ENCODE results near the gene SSTR5. TPM values are rescaled to one million over a fixed set of nuclear protein-coding genes. Genes with fewer than 3 reads are reported as not detected.

Gene SSTR5
- total RNA-seq, 3 donors from 2014 or later (not counting 1 experiment from before 2014, with no cell fraction given): not detected

GRCh38 chr16:1108299-1109252 lies 36.0 kb downstream of the SSTR5 start:
- no peaks in the 10 kb centered on the region for H3K27me3 Mint-ChIP-seq (ENCODE audit: low read depth in 2 of 2)
- no peak for ATAC-seq
- intact Hi-C loops (cut with micrococcal nuclease): no loop called here
- Histone ChIP-seq H3K4me1 (ENCODE audit: control insufficient read depth, insufficient read depth, low read length) (no peaks in the 10 kb centered on the region), H3K9me3 (ENCODE audit: control insufficient read depth, insufficient read depth, low read length) (no peaks in the 10 kb centered on the region), H3K27ac (ENCODE audit: low read length) (no peak overlapping the region), H3K36me3 (ENCODE audit: control insufficient read depth, insufficient read depth, low read length) (no peaks in the 10 kb centered on the region), H3K27me3 (ENCODE audit: control insufficient read depth, insufficient read depth, low read length) (peaks cover 2% of the 10 kb centered on the region), H3K4me3 (ENCODE audit: low read length) (no peak overlapping the region)
- DNase-seq: no peak
- WGBS (ENCODE audit: insufficient coverage): 59% methylated on average over 42 of the region's 42 CpGs
- TF ChIP-seq CTCF (IDR thresholded peaks at IDR 0.05): no peak
- H3K36me3 Mint-ChIP-seq: no peaks in the 10 kb centered on the region
- H3K4me1 Mint-ChIP-seq: no peaks in the 10 kb centered on the region
- H3K9me3 Mint-ChIP-seq: no peaks in the 10 kb centered on the region
- H3K4me3 Mint-ChIP-seq: no peak overlapping the region
- no peak overlapping the region for H3K27ac Mint-ChIP-seq

- no peak for TF ChIP-seq CTCF (IDR thresholded peaks at IDR 0.05)
- intact Hi-C loops (cut with micrococcal nuclease): no loop called here
- no peaks in the 10 kb centered on the region for H3K36me3 Mint-ChIP-seq
- no peak overlapping the region for H3K4me3 Mint-ChIP-seq
- no peaks in the 10 kb centered on the region for H3K9me3 Mint-ChIP-seq
- no peaks in the 10 kb centered on the region for H3K36me3 ChIP-seq (ENCODE audit: control insufficient read depth, insufficient read depth, low read length)
- no peak overlapping the region for H3K4me3 ChIP-seq (ENCODE audit: low read length)
- DNase-seq (no peak), ATAC-seq (no peak)
- no peaks in the 10 kb centered on the region for H3K4me1 Mint-ChIP-seq
- WGBS (ENCODE audit: insufficient coverage): 49% methylated on average over 19 of the region's 19 CpGs
- H3K9me3 ChIP-seq (ENCODE audit: control insufficient read depth, insufficient read depth, low read length): no peaks in the 10 kb centered on the region
- H3K27me3 Mint-ChIP-seq (ENCODE audit: low read depth in 2 of 2): no peaks in the 10 kb centered on the region
- H3K27ac ChIP-seq (ENCODE audit: low read length): no peak overlapping the region
- H3K27ac Mint-ChIP-seq: no peak overlapping the region
- no peaks in the 10 kb centered on the region for H3K27me3 ChIP-seq (ENCODE audit: control insufficient read depth, insufficient read depth, low read length)
- no peaks in the 10 kb centered on the region for H3K4me1 ChIP-seq (ENCODE audit: control insufficient read depth, insufficient read depth, low read length)
Measured at GRCh38 chr16:1109648-1110047, 37.1 kb downstream of the SSTR5 start.

- Histone ChIP-seq H3K4me3 (ENCODE audit: low read length) (no peak overlapping the region), H3K27ac (ENCODE audit: low read length) (no peak overlapping the region), H3K27me3 (ENCODE audit: control insufficient read depth, insufficient read depth, low read length) (no peaks in the 10 kb centered on the region), H3K36me3 (ENCODE audit: control insufficient read depth, insufficient read depth, low read length) (no peaks in the 10 kb centered on the region), H3K4me1 (ENCODE audit: control insufficient read depth, insufficient read depth, low read length) (no peaks in the 10 kb centered on the region), H3K9me3 (ENCODE audit: control insufficient read depth, insufficient read depth, low read length) (no peaks in the 10 kb centered on the region)
- TF ChIP-seq CTCF (IDR thresholded peaks at IDR 0.05): no peak
- ATAC-seq (no peak), DNase-seq (no peak)
- 72% methylated on average over 26 of the region's 26 CpGs for WGBS (ENCODE audit: insufficient coverage)
- no peaks in the 10 kb centered on the region for H3K9me3 Mint-ChIP-seq
- no peaks in the 10 kb centered on the region for H3K4me1 Mint-ChIP-seq
- no peak overlapping the region for H3K27ac Mint-ChIP-seq
- intact Hi-C loops (cut with micrococcal nuclease): no loop called here
- no peak overlapping the region for H3K4me3 Mint-ChIP-seq
- H3K36me3 Mint-ChIP-seq: no peaks in the 10 kb centered on the region
- no peaks in the 10 kb centered on the region for H3K27me3 Mint-ChIP-seq (ENCODE audit: low read depth in 2 of 2)
Measured at GRCh38 chr16:1112506-1113184, 40.1 kb downstream of the SSTR5 start.

All from natural killer cell (primary cell).